GM23338 (cell line): Measurements from ENCODE around the gene P3H4.

Source experiments
- CREB1 ChIP-seq: fragments of 250-450 bp; sonication (Bioruptor Pico); IDR thresholded peaks from 2 replicates; pipeline ENCODE4 v1.5.0; 2020; ENCODE audit warnings: low read depth, mild to moderate bottlenecking, moderate library complexity
- ETS1 ChIP-seq: IDR thresholded peaks from 2 replicates; pipeline ENCODE4 v1.6.1; 2016; ENCODE audit warnings: antibody characterized with exemption
- EZH2 ChIP-seq: fragments of 200-600 bp; sonication (generic); IDR thresholded peaks from one replicate; pipeline ENCODE4 v1.8.0; 2017; ENCODE audit warnings: antibody characterized with exemption, mild to moderate bottlenecking, low read depth; ENCODE audit not compliant: unreplicated experiment
- EZH2phosphoT487 ChIP-seq: fragments of 200-600 bp; sonication (generic); IDR thresholded peaks from one replicate; pipeline ENCODE4 v1.8.1; 2018; ENCODE audit warnings: antibody characterized with exemption; ENCODE audit not compliant: unreplicated experiment
- JUNB ChIP-seq: IDR thresholded peaks from one replicate; pipeline ENCODE4 v1.6.1; 2016; ENCODE audit warnings: antibody characterized with exemption; ENCODE audit not compliant: unreplicated experiment
- NANOG ChIP-seq: IDR thresholded peaks from 2 replicates; pipeline ENCODE4 v1.6.1; 2016; ENCODE audit warnings: antibody characterized with exemption, borderline replicate concordance
- POLR2AphosphoS5 ChIP-seq: IDR thresholded peaks from 2 replicates; pipeline ENCODE4 v1.6.1; 2016; ENCODE audit warnings: antibody characterized with exemption, low read depth
- REST ChIP-seq: IDR thresholded peaks from one replicate; pipeline ENCODE4 v1.6.1; 2018; ENCODE audit warnings: antibody characterized with exemption; ENCODE audit not compliant: unreplicated experiment
- STAT1 ChIP-seq: IDR thresholded peaks from one replicate; pipeline ENCODE4 v1.6.1; 2016; ENCODE audit warnings: antibody characterized with exemption; ENCODE audit not compliant: unreplicated experiment
- ZNF114 ChIP-seq: fragments of 250-450 bp; sonication (Bioruptor Pico); IDR thresholded peaks from 2 replicates; pipeline ENCODE4 v1.5.0; 2020; ENCODE audit warnings: mild to moderate bottlenecking, moderate library complexity
- TF ChIP-seq, protein P1 (sequence below), 2 experiments: fragments of 200-600 bp in 1 of 2; sonication (generic) in 1 of 2; conservative IDR thresholded peaks; 2 replicates each; pipeline versions ENCODE4 v1.5.1 to v1.6.1; 2016 to 2017; ENCODE audit warnings: antibody characterized with exemption in 2 of 2, low read depth in 2 of 2, mild to moderate bottlenecking in 2 of 2, moderate library complexity in 1 of 2

DNA sequence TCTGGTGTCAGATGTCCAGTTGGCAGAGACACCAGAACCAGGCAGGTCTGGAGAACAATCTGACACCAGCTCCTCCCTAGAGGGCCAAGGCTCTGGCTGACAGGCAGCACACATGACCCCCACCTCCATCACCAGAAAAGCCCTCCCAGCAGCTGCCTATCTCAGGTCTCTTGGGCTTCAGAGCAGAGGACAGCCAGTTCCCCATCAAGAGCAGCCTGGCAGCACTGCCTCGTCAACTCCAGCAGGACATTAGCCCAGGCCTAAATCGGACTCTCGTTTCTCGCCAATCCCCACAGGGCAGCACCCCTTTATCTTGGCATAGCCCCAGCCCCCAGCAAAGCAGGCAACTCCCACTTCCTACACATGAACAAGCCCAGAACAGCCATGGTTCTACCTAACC, 29.6 kb downstream of the P3H4 start:
- no peak for TF ChIP-seq REST
- TF ChIP-seq, protein P1, sequence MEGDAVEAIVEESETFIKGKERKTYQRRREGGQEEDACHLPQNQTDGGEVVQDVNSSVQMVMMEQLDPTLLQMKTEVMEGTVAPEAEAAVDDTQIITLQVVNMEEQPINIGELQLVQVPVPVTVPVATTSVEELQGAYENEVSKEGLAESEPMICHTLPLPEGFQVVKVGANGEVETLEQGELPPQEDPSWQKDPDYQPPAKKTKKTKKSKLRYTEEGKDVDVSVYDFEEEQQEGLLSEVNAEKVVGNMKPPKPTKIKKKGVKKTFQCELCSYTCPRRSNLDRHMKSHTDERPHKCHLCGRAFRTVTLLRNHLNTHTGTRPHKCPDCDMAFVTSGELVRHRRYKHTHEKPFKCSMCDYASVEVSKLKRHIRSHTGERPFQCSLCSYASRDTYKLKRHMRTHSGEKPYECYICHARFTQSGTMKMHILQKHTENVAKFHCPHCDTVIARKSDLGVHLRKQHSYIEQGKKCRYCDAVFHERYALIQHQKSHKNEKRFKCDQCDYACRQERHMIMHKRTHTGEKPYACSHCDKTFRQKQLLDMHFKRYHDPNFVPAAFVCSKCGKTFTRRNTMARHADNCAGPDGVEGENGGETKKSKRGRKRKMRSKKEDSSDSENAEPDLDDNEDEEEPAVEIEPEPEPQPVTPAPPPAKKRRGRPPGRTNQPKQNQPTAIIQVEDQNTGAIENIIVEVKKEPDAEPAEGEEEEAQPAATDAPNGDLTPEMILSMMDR (conservative IDR thresholded peaks at IDR 0.05; ENCODE audit: low read depth in 2 of 2): no peak
- TF ChIP-seq EZH2: no peak
- TF ChIP-seq ETS1: no peak
- TF ChIP-seq POLR2AphosphoS5: no peak
- no peak for TF ChIP-seq JUNB
- no peak for TF ChIP-seq EZH2phosphoT487
- TF ChIP-seq CREB1 (CRISPR knock-in tag): no peak
- TF ChIP-seq NANOG: no peak
- no peak for TF ChIP-seq ZNF114
- TF ChIP-seq STAT1: no peak
